Endothelial cell of umbilical vein (primary cell): Measurements from ENCODE around the gene CRCP.

Experiments used
- CTCF ChIP-seq, 2 donors: IDR thresholded peaks; 1 replicate in 1 of 2; 2 replicates in 1 of 2; pipeline ENCODE4 v1.5.1; 2011; ENCODE audit warnings: low read length in 2 of 2, mild to moderate bottlenecking in 2 of 2, moderate library complexity in 2 of 2, control low read depth in 1 of 2, inconsistent platforms in 1 of 2, low read depth in 1 of 2; ENCODE audit not compliant: insufficient read depth in 1 of 2; ENCODE audit errors: extremely low read depth in 1 of 2
- EZH2 ChIP-seq: IDR thresholded peaks from 2 replicates; pipeline ENCODE4 v1.6.1; 2012; ENCODE audit warnings: borderline replicate concordance, low read depth, mild to moderate bottlenecking, moderate library complexity, low read length, inconsistent platforms; ENCODE audit not compliant: severe bottlenecking
- FOS ChIP-seq: IDR thresholded peaks from 2 replicates; pipeline ENCODE4 v1.6.1; 2011; ENCODE audit warnings: mild to moderate bottlenecking, low read length, moderate library complexity, borderline replicate concordance; ENCODE audit not compliant: insufficient read depth
- JUN ChIP-seq: IDR thresholded peaks from 2 replicates; pipeline ENCODE4 v1.6.1; 2011; ENCODE audit warnings: borderline replicate concordance, low read depth; ENCODE audit not compliant: insufficient read length, insufficient read depth
- MAX ChIP-seq: IDR thresholded peaks from 2 replicates; pipeline ENCODE4 v1.6.1; 2011; ENCODE audit not compliant: insufficient read depth, insufficient read length
- POLR2A ChIP-seq: IDR thresholded peaks from 2 replicates; pipeline ENCODE4 v1.6.1; 2012; ENCODE audit warnings: low read depth, mild to moderate bottlenecking, control low read depth, low read length
- POLR2AphosphoS5 ChIP-seq: IDR thresholded peaks from 2 replicates; pipeline ENCODE4 v1.6.1; 2012; ENCODE audit warnings: low read depth, mild to moderate bottlenecking, control low read depth, low read length, moderate library complexity; ENCODE audit not compliant: insufficient read depth

- no peak for TF ChIP-seq POLR2AphosphoS5
- no peak for TF ChIP-seq CTCF (IDR thresholded peaks at IDR 0.05; ENCODE audit: extremely low read depth in 1 of 2, insufficient read depth in 1 of 2, low read depth in 1 of 2, low read length in 2 of 2)
- TF ChIP-seq EZH2 = no peak
- TF ChIP-seq POLR2A = no peak
- TF ChIP-seq JUN = no peak
- no peak for TF ChIP-seq MAX
- no peak for TF ChIP-seq FOS
These were observed 75.8 kb downstream of the CRCP start for GRCh38 chr7:66190504-66190857.
